GM18502 (cell line): ENCODE data around the gene ENOX1.

ENCODE experiments used
- ATAC-seq: cut with Tn5 transposase; IDR thresholded peaks from one replicate; pipeline ENCODE4 v1.9.1; 2021; ENCODE audit warnings: mild to moderate bottlenecking; ENCODE audit not compliant: unreplicated experiment, poor library complexity

ENOX1 gene

DNA sequence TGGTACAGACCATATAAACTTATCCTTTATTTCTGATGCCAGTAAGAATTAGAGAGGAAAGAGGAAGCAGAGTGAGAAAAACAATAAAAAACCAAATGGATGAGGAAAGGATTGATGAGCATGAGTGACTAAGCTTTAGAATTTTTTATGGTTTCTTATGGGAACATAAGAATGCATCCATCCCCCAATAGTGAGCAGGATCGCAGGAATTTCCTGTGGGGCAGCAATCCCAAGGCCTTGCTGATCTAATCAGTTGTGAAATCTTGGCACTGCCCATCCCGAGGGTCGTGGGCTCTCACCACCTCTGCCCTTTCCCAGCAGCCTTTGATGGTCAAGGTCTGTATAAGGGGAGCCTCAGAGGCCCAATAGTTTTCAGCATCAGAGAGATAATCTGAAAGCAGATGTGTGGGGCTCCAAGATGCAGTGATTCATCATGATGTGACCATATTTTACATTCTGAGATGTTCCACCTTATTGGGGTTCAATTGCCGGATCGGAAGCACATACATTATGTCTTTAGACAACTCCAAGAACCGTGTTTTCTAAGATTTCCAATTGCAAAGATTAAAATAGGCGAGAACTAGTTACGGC is 541.3 kb downstream of the ENOX1 start:
- no peak for ATAC-seq

DNA sequence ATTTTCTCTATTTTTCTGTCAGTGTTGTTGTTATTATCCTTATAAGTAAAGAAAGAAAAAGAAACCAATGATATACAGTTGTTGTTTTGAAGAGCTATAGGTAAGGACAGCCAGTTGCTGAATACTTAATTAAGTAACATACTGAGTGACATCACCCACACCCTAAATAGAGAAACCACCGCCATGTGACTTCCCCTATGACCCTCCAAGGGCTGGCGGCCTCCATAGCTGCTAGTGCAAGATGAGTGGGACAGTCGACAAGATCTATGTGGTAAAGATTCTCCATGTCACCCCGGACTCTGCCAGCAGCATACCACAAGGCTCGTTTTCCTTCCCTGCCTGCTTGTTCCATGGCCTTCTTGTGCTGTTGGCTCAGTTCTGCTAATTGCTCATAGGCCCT is 542.3 kb downstream of the ENOX1 start:
- no peak for ATAC-seq

DNA sequence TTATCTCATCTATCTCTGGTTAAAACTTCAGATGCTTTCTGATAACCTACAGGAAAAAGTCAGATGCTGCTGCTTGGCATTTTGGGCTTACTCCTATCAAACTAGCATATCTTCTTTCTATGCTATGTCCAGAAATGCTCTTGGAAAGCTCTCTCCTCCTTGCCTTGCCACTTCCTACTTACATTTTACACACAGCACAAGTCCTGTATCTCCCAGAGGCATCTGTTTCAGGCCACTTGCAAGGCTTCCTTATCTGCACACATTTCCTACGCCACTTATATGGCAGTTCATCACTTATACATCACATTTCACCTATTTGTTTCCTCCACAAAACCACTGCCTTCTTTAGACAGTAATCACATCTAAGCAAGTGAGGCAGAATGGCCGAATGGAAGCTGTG is 543.1 kb downstream of the ENOX1 start:
- no peak for ATAC-seq

DNA sequence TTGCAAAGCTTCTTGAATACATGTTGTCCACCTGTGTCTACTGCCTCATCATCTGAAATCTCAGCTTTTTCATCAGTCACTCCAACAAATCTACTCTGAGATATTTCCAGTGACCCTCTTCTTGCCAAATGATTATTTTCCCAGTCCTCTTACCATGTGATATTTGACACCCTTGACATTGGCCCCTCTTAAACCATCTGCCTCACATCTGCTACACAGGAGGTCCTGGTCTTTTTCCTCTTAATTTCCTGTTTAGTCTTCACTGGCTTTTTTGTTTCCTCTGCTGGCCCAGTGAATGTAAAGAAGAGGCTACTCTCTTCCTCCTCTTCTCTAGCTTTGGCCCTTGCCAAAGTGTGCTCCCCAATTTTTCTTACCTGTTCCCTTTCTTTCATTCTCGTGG is 544.7 kb downstream of the ENOX1 start:
- no peak for ATAC-seq

DNA sequence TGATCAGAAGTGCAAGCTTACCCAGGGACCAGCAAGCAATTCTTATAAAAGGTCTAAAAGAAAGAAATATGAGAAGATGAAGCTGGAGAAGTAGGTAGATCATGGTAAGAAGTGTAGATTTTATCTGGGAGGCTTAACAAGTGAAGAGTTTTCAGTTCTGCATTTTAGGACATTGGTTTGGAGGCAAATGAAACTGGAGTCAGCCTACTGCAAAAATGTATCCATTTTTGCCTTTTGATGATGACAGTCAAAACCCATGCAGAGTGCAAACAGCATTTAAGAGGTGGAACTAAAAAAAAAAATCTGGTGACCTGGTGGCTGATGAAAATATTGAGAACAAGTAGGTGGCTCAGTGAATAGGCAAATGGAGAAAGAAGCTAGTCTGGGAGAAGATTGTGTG is 546.5 kb downstream of the ENOX1 start:
- ATAC-seq, result peak; percentile 94

DNA sequence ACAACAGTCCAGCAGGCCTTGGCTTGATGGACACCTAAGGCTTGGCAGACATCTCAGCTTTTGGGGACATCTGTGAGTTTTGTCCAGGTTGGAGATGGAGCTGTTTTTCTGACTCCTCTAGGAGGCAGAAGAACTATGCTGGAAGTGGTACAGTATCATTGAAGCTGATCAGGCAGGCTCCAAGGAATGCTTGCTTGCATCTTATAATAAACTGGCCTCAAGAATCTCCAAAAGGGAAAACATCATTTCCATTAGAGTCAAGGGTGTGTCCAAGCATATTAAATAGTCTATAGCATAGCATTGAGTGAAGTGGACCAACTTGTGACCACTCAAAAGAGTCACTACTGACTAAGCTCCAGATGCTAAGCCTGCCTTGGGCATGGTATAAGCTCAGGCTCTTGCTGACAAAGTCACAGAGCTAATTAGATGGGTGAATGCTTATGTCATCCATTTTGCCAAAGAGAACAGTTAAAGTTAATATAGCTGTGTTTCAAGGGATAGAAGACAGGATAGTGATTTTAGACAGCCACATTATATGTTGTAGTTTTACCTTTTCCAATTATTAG is 547.4 kb downstream of the ENOX1 start:
- no peak for ATAC-seq

DNA sequence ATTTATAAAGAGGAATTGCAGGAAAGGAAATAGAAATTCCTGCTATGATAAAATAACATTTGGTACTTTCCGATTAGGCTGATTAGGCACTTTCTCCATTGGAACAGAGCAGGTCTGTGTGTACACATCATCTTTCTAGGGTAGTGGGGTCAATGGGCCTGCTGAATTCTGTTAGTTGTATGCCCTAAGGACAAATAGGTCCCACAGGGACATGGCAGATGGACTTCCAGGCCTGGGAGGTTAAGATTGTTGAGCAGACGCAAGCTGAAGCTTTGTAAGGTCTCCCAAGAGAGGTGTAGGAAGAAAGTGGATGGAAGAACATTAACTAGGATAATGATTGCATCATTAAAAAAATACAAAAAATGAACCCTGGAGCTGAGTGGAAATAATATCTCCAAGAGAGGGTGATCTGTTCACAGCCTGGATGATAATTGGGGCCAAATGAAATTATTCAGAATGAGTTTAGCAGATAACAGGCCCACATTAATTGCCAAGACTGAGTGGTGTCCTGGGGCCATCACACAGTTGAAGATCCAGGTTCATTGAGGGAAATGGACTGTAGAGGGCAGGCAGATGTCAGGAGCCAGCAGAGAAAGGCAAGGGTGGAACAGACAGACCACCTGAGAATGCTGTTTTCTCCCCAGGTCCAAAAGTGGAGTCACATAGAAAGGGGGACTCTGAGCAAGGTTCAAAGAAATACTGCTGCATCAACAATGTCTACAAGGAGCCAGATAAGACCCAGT is 548.3 kb downstream of the ENOX1 start:
- ATAC-seq, result no peak

DNA sequence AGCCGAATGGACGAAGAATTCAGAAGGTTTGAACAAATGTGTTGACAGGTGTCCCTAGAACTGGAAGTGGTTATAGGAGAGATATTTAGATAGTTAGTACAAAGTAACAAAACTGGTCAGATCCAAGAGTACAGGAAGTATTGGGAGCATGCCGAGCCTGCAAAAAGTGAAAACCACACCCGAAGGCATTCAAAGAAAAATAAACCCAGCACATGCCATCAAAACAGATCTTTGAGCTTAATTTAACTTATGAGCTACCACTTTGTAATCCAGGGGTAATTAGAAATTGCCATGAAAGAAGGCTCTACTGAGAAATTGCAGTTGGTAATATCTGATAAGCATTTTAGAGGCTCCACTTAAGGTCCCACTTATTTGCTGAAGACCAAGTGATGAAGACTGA is 549.2 kb downstream of the ENOX1 start:
- ATAC-seq, result no peak

DNA sequence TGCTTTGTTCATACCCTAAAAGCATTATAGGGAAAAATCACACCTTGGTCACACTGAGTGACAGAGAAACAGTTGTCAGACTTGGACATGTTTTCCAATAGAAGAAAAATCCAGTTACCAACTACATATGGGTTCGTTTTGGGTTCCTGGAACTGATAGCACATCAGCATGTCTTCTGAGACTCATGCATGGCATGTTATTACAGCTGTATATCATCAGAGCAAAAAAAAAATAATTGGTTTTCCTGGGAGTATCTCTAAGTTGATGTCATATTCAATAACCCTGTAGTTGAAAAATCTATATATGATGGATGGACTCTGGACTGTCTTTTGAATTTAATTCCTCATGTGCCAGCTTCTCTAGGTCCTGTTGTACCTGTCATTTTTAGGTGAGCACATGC is 551.7 kb downstream of the ENOX1 start:
- no peak for ATAC-seq

DNA sequence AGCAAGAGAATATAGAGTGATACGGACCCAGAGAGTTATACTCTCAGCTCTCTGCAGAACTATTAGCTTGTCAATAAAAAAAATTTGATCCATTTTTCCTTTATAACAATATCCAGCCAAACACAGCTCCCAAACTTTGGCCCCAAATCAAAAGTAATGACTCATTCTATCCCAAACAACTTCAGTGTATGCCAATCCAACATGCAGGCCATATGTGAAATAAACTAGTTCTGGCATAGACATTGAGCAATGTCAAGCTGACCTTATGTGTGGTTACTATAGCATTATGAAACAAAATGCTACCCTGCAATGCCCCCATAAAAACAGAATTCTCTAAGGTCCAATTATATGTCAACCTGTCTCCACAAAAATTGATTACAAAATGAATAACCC is 553.9 kb downstream of the ENOX1 start:
- no peak for ATAC-seq

DNA sequence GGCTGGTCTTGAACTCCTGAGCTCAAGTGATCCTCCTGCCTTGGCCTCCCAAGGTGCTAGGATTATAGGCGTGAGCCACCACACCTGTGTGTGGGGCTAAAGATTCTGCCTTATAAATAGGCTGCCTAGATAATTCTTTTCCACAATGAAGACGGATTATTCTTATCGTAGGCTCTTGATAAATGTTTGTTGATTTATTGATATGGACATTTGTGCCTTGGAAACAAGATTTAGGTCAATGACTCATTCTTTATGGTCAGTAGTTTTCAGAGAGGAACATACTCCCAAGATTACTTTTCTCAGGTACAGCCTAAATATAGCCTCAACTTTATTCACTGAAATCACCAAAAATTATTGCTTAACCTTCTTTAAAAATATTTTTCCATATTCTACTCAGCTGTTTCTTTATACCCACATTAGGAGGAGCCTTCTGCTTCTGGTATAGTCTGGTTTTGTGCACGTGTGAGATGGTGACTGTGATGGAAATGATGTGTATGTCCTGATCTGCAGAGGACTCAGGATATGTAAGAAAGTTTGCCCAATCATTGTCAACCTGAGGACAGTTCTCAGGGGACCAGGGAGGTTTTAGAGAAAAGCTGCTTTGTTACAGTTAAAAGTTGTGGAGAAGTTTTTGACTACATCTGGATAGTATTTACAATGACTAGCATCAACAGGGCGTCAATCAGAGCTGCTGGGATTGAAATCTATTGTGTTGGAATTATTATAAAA is 554.5 kb downstream of the ENOX1 start:
- no peak for ATAC-seq

DNA sequence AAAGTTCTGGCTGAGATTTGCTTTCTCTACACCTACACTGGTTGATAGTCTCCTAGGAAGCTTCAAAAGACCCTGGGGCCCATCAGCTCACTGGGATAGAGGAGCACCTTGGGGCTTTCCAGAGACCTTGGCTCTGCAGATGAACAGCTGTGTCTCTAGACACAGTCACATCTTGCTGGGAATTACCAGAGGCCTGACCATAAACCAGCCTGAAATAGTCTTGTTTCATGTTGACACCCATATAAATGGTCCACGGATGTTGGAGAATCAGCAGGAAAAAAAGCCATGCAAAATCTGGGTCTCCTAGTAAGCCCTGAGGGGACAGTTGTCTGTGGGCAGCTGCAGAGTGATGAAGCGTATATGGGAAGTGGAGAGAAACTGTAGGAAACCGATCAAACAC is 555.8 kb downstream of the ENOX1 start:
- ATAC-seq, result no peak

DNA sequence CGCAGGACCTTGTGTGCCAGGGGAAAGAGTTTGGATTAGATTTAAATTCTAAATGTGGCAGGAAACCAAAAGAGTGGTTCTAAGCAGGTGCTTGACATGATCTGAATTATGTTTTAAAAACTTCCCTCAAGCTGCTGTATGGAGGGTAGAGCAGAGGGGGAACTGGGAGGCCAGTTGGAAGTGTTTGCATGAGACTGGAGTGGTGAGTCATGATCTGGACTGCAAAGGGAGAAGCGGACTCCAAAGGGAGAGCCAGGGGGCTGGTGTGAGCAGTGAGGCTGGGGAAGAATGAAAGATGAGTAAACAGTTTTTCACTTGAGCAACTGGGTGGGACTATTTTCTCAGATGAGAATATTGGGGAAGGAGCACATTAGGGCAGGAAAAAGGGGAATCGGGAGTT is 557.3 kb downstream of the ENOX1 start:
- no peak for ATAC-seq

DNA sequence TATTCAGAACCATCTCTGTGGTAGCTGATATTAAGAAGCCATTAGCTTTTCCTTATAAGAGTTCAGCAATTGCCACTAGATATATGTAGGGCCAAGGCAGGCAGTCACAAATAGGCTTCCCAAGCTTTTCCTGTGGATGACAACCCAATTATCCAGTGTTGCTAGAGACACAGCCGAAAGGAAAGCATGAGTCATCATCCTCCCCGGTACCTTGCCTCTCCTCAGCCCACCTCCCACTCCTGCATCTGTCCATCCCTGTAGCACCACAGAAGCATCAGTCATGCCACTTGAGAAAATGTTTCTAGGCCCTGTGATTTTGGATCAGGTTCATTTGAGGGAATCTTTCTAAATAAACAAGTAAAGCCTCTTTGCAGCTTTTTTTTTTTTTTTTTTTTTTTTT is 559.1 kb downstream of the ENOX1 start:
- no peak for ATAC-seq

DNA sequence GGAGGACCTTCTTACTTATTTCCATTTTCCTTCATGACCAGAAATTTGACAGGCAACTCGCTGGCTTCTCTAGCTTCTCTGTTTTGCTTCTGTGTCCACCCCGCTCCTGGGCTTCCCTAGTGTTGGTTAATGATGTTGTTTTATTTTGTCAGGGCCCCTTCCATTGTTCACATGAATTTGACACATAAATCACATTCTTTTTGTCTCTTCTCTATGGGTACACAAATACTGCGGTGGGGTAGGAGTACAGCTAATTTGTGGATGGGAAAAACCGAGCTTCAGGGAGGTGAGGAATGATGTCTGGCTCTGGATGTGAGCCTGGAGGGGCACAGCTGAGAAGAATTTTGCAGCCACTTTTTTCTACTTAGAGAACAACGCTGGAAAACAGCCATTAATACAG is 563.6 kb downstream of the ENOX1 start:
- no peak for ATAC-seq

DNA sequence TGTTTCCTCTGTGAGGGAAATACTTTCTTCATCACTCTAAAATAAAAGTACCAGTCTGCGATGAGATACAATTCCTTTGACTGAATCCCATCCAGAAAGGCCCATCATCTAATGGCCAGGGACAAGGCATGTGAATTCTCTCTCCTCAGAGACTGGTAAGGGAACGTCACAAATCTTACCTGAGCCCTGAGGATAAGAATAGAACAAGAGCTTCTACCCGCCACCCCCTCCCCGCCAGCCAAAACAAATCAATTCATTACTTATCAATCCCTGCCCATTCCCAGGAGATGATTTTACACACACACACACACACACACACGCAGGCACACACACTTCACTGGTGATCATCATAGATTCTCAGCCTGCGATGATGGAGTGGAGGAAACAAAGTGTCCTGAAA is 564.7 kb downstream of the ENOX1 start:
- ATAC-seq, result no peak

DNA sequence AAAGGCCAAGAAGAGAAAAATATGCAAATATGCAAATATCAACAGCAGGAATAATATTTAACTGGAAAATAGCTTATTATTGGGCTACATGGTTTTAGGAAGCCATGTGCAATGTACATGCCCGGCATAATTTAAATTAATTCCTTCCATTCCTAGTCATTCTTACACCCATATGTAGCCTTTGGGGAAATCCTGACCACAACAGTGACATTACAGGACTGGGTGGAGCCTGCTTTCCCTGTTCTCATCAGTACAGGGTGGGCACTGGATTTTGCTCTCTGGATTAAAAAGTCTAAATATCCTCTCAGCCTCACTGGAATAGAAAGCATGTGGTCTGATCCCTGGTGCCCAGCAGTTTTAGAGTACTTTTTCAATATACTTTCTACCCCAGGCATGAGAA is 565.2 kb downstream of the ENOX1 start:
- no peak for ATAC-seq

DNA sequence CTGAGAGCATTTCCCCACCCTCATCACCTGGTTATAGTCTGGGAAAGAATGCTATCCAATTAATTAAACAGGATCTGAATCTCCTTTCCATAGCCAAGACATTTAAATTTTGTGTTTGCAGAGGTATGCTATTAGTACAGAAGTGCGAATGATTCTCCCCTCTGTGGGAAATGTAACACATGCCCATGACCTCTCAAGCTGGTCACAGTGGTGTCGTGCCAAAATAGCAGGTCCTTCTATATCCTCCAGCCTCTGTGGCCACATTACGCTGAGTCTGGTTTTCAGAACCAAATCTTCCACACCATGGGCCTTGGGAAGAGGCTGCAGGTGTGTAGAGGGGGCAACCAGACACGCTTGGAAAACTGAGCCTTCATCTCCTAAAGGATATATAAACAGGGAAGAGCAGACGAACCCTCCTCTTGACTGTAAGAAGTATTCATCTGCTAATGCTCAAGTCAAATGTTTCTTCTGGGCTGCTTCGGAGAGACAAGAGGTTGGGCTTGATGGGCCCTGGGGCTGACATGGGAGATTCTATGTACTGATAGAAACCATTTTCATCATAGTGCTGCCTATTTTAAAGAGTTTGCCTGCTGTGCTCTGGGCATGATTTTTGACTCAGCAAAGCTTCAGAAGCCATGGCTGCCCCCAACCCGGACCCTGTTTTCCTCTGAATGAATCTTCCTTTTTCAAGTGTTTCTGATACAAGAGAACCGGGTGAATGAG is 565.7 kb downstream of the ENOX1 start:
- ATAC-seq, result no peak

DNA sequence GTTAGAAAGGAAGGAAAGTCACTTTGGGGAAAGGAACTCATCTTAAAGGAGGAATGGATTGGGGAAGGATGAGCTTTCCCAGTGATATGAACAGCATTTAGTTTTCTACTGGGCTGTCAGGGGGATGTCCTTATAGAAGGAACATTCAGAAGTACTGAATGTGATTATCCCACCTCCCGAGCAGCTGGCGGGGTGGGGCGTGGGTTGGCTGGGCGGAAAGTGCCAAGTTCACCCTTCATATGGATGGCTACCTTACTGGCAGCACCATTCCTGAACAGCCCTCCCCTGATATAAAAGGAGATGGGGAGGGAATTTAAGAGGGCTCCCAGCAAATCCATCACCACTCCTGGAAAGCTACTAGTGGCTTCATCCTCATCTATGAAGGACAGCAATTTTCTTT is 572.6 kb downstream of the ENOX1 start:
- ATAC-seq, result no peak

DNA sequence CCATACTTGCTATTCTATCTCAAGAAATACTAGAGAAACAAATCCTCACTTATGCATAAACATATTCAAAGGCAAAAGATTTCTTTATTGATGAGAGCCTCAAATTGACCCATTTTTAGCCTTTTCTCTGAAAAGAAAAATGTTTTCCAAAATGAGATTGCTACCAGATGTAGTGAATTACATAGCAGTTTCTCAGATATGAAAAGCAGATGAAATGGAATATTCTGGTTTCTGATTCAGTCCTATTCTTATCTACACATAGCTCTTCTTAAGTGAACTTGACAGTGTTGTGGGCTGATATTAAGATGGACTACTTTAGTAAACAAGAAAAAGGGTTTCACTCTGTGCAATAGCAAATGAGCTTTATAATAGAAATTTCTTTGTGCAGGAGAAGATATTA is 579.9 kb downstream of the ENOX1 start:
- no peak for ATAC-seq

DNA sequence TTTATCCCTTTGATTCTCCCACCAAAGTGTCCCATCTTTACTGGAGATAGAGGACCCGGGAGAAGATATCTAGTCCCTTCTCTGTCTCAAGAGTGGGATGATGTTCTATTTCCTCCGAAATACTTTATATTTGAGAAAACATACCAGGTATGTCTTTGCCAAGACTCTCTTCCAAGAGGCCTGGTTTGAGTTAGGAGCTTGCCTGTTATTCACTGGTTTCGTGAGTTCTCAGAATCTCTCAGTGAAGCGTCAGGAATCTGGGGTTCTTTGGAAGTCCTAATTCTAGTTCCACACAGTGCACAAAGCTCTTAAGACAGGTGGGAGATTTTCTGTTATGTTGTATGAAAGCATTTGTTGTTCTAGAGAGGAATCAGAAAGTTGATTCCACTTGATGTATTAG is 581.4 kb downstream of the ENOX1 start:
- ATAC-seq, result no peak
